Activated CD4-positive, alpha-beta T cell treated with anti-CD3 and anti-CD28 coated beads for 36 hours (primary cell): Measurements from ENCODE around the gene PLIN4. TPM values are rescaled to one million over a fixed set of nuclear protein-coding genes. Genes with fewer than 3 reads are reported as not detected.
"Not testable (repeated sequence)": the region's sequence is repeated elsewhere in the genome, so short reads cannot be mapped to it uniquely, and the experiment has no call there.

Source experiments
- ATAC-seq: fragments of 200-7000 bp; cut with Tn5 transposase; one replicate; pipeline ENCODE4 v1.10.0; 2021; ENCODE audit warnings: mild to moderate bottlenecking, moderate library complexity
- CTCF ChIA-PET: fragments of 350-600 bp; sonication (Branson Sonifier 250); formaldehyde crosslinking; loops from one replicate; lab custom pipeline; 2021; ENCODE audit warnings: antibody characterized with exemption; lab: Charles Lee
- POLR2A ChIA-PET: fragments of 350-600 bp; sonication (Branson Sonifier 250); formaldehyde crosslinking; loops from one replicate; lab custom pipeline; 2021; ENCODE audit warnings: antibody characterized with exemption, inconsistent platforms; lab: Charles Lee
- DNase-seq: peaks from one replicate; pipeline ENCODE4 v3.0.0-alpha.2; 2020
- H3K27ac Mint-ChIP-seq: one replicate; pipeline ENCODE4 v1.8.0; 2021; ENCODE audit warnings: mixed read lengths
- H3K27me3 Mint-ChIP-seq: one replicate; pipeline ENCODE4 v1.8.0; 2021; ENCODE audit warnings: mixed read lengths
- H3K36me3 Mint-ChIP-seq: one replicate; pipeline ENCODE4 v1.8.0; 2021; ENCODE audit warnings: low read depth, mixed read lengths
- H3K4me1 Mint-ChIP-seq: one replicate; pipeline ENCODE4 v1.8.0; 2021; ENCODE audit warnings: mixed read lengths
- H3K4me3 Mint-ChIP-seq: one replicate; pipeline ENCODE4 v1.8.0; 2021; ENCODE audit warnings: mild to moderate bottlenecking, moderate library complexity, mixed read lengths
- H3K9me3 Mint-ChIP-seq: one replicate; pipeline ENCODE4 v1.8.0; 2021; ENCODE audit warnings: low read depth, mixed read lengths
- intact Hi-C, 2 experiments: fragments of 100-400 bp; cut with DNase I in 1 of 2; cut with micrococcal nuclease in 1 of 2; formaldehyde crosslinking; loops; one replicate each; pipeline versions ENCODE4 v1.14.2 to v1.15.1; 2022 to 2024; cut with DNase I, micrococcal nuclease
- total RNA-seq, 2 experiments: library from RNA; stranded (reverse); gene quantifications; one replicate each; pipeline ENCODE4 v1.2.3, GENCODE V29; 2021

Gene PLIN4
- total RNA-seq, 2 experiments from 2014 or later, result not detected

DNA sequence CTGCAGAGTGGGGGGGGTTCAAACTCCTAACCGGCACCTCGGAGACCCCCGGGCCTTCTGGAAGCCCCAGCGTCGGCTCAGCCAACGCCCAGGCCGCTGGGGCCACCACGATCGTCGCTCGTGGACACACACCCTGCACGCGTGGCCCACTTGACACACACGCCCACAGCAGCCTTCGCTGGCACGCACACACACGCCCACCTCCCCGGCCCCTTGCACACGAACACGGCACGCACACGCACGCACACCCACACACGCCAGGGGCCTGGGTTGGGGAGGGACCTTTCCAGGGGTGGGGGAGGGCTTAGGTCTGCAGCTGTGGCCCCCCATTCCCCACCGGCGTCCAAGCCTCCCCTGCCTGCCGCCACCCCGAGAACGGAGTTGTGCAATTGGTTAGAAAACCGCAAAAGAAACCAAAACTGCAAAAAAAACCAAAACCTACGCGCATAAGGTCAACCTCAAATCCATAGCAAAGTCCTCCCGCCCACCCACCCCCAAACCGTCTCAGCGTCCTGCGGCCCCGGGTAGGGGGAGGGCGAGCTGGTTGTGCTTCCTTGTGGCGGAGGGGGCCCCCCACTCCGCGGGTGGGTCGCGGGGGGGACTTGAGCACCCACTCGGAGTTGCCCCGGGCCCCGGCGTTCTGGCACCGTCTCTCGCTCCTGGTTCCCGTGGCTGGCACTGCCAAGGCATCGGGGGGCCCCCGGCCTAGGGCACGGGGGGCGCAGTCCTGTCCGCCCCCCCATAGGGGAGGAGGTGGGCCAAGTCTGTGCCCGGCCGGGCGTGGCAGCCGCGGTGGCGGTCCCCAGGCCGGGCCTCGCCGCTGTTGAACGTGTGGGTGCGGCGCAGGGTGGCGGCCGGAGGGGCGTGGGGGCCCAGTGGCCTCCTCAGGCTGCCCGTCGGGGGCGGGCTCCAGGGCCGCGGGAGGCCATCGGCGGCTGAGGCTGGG lies 24.9 kb upstream of the PLIN4 start:
- no peak for ATAC-seq

DNA sequence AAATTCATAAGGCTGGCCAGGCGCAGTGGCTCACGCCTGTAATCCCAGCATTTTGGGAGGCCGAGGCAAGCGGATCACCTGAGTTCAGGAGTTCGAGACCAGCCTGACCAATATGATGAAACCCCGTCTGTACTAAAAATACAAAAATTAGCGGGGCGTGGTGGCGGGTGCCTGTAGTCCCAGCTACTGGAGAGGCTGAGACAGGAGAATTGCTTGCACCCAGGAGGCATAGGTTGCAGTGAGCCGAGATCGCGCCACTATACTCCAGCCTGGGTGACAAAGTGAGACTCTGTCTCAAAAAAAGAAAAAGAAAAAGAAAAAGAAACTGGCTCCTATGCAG lies 23.5 kb upstream of the PLIN4 start:
- peaks cover 14% of the 10 kb centered on the region for H3K4me1 Mint-ChIP-seq
- POLR2A ChIA-PET, H3K4me3 Mint-ChIP-seq, ATAC-seq, H3K36me3 Mint-ChIP-seq, H3K9me3 Mint-ChIP-seq, H3K27me3 Mint-ChIP-seq, intact Hi-C loops, H3K27ac Mint-ChIP-seq, DNase-seq: not testable (repeated sequence)
- CTCF ChIA-PET, result interaction anchor here (0.8 kb wide), 1 partner anchor 17 kb away, joined by 3 read pairs; no protein-coding TSS in a partner anchor

More for the DNA sequence above, 24.9 kb upstream of the PLIN4 start:
- no peak overlapping the region for H3K4me3 Mint-ChIP-seq
- intact Hi-C loops, result no loop called here
- H3K4me1 Mint-ChIP-seq, result peaks cover 14% of the 10 kb centered on the region
- H3K27ac Mint-ChIP-seq, result no peak overlapping the region
- no peaks in the 10 kb centered on the region for H3K27me3 Mint-ChIP-seq
- no peaks in the 10 kb centered on the region for H3K36me3 Mint-ChIP-seq
- no peak for DNase-seq
- POLR2A ChIA-PET, result no interaction called here
- H3K9me3 Mint-ChIP-seq, result peaks cover 2% of the 10 kb centered on the region
- CTCF ChIA-PET, result no interaction called here

DNA sequence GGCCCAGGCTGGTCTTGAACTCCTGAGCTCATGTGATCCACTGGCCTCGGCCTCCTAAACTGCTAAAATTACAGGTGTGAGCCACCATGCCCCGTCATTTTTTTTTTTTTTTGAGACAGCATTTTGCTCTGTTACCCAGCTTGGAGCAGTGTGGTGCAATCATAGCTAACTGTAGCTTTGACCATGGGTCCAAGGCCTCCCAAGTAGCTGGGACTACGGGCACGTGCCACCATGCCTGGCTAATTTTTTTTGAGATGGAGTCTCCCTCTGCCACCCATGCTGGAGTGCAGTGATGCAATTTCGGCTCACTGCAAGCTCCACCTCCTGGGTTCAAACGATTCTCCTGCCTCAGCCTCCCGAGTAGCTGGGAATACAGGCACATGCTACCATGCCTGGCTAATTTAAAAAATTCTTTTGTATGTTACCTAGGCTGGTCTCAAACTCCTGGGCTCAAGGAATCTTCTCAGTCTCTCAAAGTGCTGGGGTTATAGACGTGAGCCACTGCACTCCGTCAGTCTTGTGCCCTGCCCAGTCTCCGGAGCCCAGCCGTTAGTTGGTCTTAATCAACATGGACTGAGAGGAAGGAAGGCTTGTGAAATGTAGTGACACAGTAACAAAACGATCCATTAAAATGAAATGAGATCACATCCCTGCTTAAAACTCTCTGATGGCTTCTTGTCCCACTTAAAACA lies 23.0 kb upstream of the PLIN4 start:
- ATAC-seq, result no peak
- H3K27me3 Mint-ChIP-seq, result peaks cover 3% of the 10 kb centered on the region
- intact Hi-C loops, result no loop called here
- no peak overlapping the region for H3K27ac Mint-ChIP-seq
- H3K4me3 Mint-ChIP-seq, result no peak overlapping the region
- DNase-seq, result no peak
- peaks cover 14% of the 10 kb centered on the region for H3K4me1 Mint-ChIP-seq
- CTCF ChIA-PET, result no interaction called here
- POLR2A ChIA-PET, result interaction anchor here (0.6 kb wide), 1 partner anchor 164 kb away, joined by 8 read pairs; no protein-coding TSS in a partner anchor
- no peaks in the 10 kb centered on the region for H3K36me3 Mint-ChIP-seq
- peaks cover 2% of the 10 kb centered on the region for H3K9me3 Mint-ChIP-seq

DNA sequence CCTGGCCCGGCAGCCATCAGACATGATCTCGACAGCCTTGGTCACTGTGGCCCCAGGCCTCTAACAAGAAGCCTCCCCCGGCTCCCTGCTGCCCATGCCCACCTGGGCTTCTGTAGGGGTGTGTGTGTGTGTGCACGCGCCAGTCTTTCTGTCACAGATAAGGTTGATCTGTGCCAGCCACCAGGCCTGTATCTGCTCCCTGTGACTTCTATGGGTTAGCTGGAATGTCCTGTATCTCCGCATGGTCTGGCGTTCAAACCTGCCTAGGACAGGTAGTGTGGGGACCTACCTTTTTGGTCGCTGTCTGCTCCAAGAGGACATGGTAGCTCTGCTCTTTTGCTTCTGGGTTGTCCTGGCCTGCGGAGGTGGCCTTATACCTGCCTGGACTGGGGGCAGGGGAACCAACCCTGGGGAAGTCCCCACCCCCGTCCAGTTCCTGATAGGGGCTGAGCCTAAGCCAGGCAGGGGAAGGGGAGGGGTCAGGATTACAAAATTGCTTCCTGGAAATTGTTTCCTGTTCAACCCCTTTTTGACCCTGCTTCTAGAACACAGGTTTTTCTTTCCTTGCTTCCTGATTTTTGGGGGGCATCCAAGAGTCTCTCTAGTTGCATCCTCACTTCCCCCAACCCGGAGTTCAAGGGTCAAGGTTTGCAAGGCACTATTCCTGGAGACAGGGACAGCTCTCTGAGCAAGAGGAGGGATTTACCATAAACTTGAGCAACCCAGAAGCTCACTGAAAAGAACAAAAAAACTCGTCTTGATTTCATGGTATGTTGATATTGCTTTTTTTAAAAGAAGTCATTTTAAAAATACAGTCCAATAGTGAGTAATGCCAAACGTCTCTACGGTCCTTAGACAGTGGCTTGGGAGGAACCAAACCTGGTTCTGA lies 21.7 kb upstream of the PLIN4 start, which contains the start of gene LRG1:
Gene LRG1 (minus strand): TSS at position 344 of the 889 bp plus-strand sequence. CDS start 23 bp downstream, at position 321.
- ChIA-PET CTCF (interaction anchor here (0.7 to 1.0 kb wide), 2 partner anchors 17 to 607 kb away, joined by 3 to 5 read pairs; no protein-coding TSS in a partner anchor), POLR2A (no interaction called here)
- Mint-ChIP-seq H3K36me3 (no peaks in the 10 kb centered on the region), H3K4me3 (no peak within 1 kb of the TSS), H3K9me3 (peaks cover 2% of the 10 kb centered on the region), H3K4me1 (peaks cover 16% of the 10 kb centered on the region), H3K27me3 (peaks cover 7% of the 10 kb centered on the region), H3K27ac (no peak within 1 kb of the TSS)
- DNase-seq (peak; percentile 54), ATAC-seq (peak; percentile 68)
- intact Hi-C loops, result no loop called here

DNA sequence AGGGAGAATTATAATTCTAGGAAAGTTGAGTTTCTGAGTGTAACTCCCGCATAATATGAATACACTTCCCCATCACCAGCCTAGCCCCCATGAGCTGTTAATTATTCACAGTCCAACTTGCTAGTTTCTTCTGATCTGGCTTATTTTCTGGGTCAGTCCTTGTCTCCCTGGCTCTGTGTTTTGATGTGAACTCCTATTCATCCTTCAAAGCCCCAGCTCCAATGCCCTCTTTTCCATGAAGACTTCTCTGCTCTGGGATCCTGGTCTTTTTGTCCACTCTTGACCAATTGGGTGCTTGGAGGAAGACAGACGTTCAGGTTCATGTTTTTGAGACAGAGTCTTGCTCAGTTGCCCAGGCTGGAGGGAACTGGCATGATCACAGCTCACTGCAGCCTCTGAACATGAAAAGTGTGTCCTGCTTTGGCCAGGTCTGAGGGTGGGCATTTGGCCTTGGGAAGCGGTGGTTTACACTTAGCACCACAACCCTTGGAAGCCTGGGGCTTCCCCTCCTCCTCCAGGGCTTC lies 20.9 kb upstream of the PLIN4 start:
- Mint-ChIP-seq H3K9me3 (peaks cover 2% of the 10 kb centered on the region), H3K27ac (no peak overlapping the region), H3K4me3 (no peak overlapping the region), H3K36me3 (no peaks in the 10 kb centered on the region), H3K27me3 (peaks cover 7% of the 10 kb centered on the region), H3K4me1 (peaks cover 16% of the 10 kb centered on the region)
- DNase-seq, result no peak
- CTCF ChIA-PET, result interaction anchor here (0.5 to 0.7 kb wide), 2 partner anchors 209 to 608 kb away, joined by 3 read pairs; no protein-coding TSS in a partner anchor
- intact Hi-C loops, result no loop called here
- ATAC-seq, result no peak
- POLR2A ChIA-PET, result no interaction called here

DNA sequence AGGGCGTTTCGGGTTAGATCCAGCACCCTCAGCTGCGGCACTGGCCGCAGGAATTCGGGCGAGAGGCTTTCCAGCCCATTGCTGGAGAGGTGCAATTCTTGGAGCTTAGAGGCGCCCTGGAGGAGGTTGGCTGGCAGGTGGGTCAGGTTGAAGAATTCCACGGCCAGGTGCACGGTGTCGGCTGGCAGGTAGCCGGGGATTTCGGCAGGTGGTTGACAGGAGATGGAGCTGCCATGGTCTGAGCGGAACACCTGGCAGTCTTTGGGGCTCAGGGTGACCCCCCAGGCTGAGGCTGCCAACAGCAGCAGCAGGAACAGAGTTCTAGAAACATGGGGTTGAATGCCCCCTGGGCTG lies 20.3 kb upstream of the PLIN4 start:
- ATAC-seq, result no peak
- H3K27ac Mint-ChIP-seq, result no peak overlapping the region
- ChIA-PET POLR2A (no interaction called here), CTCF (interaction anchor here (0.5 kb wide), 1 partner anchor 208 kb away, joined by 3 read pairs; no protein-coding TSS in a partner anchor)
- peaks cover 7% of the 10 kb centered on the region for H3K27me3 Mint-ChIP-seq
- peaks cover 2% of the 10 kb centered on the region for H3K9me3 Mint-ChIP-seq
- H3K4me3 Mint-ChIP-seq, result no peak overlapping the region
- intact Hi-C loops, result no loop called here
- DNase-seq, result no peak
- H3K4me1 Mint-ChIP-seq, result peaks cover 16% of the 10 kb centered on the region
- no peaks in the 10 kb centered on the region for H3K36me3 Mint-ChIP-seq

DNA sequence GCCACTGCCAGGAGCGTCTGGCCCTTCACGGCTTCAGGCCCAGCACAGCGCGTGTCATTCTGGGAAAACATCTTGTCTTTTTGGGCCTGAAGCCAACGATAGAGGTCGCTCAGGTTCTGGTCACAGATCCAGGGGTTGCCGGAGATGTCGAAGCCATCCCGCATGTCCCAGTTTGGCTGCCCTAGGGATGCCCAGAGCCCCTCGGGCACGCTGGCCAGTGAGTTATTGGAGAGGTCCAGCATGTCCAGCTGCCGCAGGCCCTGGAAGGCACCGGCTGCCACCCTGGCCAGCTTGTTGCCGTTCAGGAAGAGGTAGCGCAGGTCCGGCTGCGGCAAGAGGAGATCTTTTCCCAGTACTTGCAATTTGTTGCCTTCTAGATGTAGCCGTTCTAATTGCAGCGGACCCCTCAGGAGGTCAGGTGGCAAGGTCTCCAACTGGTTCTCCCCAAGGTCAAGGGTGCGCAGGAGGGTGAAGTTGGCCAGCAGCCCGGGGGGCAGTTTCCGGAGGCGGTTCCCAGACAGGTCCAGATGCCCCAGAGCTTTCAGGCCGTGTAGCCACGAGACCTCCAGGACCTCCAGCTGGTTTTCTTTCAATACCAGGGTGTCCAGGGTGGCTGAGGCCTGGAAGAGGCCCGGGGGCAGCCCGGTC lies 19.8 kb upstream of the PLIN4 start:
- H3K27ac Mint-ChIP-seq, result no peak overlapping the region
- peaks cover 16% of the 10 kb centered on the region for H3K4me1 Mint-ChIP-seq
- DNase-seq, result no peak
- ATAC-seq, result no peak
- ChIA-PET POLR2A (no interaction called here), CTCF (interaction anchor here (0.6 kb wide), 1 partner anchor 1416 kb away, joined by 3 read pairs; no protein-coding TSS in a partner anchor)
- peaks cover 7% of the 10 kb centered on the region for H3K27me3 Mint-ChIP-seq
- H3K9me3 Mint-ChIP-seq, result peaks cover 2% of the 10 kb centered on the region
- H3K36me3 Mint-ChIP-seq, result no peaks in the 10 kb centered on the region
- H3K4me3 Mint-ChIP-seq, result no peak overlapping the region
- intact Hi-C loops, result no loop called here

DNA sequence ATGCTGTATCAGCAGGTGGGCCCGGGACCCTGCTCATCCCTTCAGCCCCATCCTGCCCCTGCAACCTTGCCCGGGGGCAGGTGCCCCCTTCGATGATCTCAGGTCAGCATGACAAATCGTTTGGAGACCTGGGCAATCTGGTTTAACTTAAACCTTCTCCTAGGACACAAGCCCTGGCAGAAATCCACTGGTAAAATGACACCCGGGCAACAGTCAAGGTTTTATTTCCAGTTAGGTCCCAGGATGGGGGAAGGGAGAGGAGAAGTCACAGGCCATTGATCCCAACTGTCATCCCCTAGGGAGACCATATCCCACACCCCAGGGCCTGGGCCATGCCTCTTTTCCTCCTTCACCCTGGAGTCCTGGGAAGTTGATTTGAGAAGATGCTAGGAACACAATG lies 18.5 kb upstream of the PLIN4 start:
- no peaks in the 10 kb centered on the region for H3K36me3 Mint-ChIP-seq
- CTCF ChIA-PET, result no interaction called here
- H3K4me3 Mint-ChIP-seq, result no peak overlapping the region
- peaks cover 2% of the 10 kb centered on the region for H3K9me3 Mint-ChIP-seq
- no peak overlapping the region for H3K27ac Mint-ChIP-seq
- intact Hi-C loops, result no loop called here
- no peak for DNase-seq
- H3K27me3 Mint-ChIP-seq, result peaks cover 7% of the 10 kb centered on the region
- POLR2A ChIA-PET, result no interaction called here
- ATAC-seq, result no peak
- H3K4me1 Mint-ChIP-seq, result peaks cover 16% of the 10 kb centered on the region

DNA sequence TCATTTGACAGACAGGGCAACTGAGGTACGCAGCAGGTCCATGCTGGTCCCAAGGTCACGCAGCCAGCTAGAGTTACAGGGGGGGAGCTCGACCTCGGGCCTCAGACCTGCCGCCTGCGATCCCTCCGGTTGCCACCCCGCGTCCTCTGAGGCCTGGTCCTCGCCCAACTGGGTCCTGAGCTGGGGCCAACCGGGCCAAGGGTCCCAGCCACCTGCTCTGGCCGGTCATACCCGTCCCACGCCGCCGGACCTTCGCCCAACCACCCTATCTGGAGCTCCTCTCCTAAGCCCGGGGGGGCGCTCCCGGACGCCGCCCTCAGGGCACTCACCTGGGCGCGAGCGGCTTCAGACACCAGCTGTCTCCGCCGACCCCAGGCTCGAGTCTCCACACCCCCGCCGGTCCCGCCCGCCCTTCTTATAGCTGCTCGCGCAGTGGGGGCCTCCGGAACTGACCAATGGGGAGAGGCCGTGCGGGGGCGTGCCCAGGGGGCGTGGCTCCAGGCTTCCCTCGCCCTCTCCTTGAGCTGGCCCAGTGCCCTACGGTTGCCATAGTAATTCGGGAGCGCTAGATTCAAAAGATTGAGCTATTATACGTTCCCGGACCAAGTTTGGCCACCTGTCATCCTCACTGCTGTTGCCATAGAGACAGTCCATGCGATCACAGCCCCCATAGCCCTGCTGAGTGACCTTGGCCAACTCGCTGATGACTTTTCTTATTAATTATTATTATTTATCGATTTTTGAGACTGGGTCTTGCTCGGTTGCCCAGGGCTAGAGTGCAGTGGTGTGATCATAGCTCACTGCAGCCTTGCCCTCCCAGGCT lies 16.8 kb upstream of the PLIN4 start, which contains the start of gene PLIN5:
Gene PLIN5 (minus strand): TSS at position 389 of the 823 bp plus-strand sequence. CDS start 1,150 bp downstream, outside the sequence.
- Mint-ChIP-seq H3K27me3 (peaks cover 7% of the 10 kb centered on the region), H3K36me3 (no peaks in the 10 kb centered on the region), H3K27ac (no peak within 1 kb of the TSS), H3K4me1 (peaks cover 12% of the 10 kb centered on the region), H3K4me3 (no peak within 1 kb of the TSS), H3K9me3 (no peaks in the 10 kb centered on the region)
- CTCF ChIA-PET, result interaction anchor here (0.5 to 3.6 kb wide), 4 partner anchors 11 to 368 kb away, joined by 3 to 35 read pairs (median 3); no protein-coding TSS in a partner anchor
- intact Hi-C loops, result no loop called here
- POLR2A ChIA-PET, result interaction anchor here (0.6 to 1.2 kb wide), 2 partner anchors 8 to 64 kb away, joined by 3 read pairs; no protein-coding TSS in a partner anchor
- ATAC-seq (peak; percentile 55), DNase-seq (peak; percentile 65)
